NCI-H1105 (cell line): ENCODE data around the gene S1PR3.
A peak's percentile ranks its signal among the peaks of the same experiment; 100 is the strongest.

Experiments
- DNase-seq: peaks from one replicate; lab custom pipeline; 2025; lab: John Stamatoyannopoulos, UW

Gene S1PR3

GRCh38 chr9:89038382-89039103 is 47.3 kb downstream of the S1PR3 start:
- DNase-seq, result no peak

DNA sequence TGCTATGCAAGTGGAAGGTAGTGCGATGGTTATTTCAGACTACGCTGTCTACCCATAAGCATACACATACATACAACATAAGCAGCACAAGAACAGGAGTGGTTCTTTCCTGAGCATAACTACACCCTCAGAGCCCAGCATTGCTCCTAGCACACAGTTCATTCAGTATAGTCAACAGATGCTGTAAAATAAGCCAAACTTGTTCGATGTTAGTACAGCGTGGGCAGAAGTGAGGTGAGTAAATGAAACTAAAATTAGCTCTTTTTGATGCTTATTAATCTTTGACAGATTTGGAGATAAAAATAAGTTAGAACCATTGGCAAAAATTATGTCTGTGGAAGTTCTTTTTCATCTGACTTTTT is 47.8 kb downstream of the S1PR3 start:
- no peak for DNase-seq

DNA sequence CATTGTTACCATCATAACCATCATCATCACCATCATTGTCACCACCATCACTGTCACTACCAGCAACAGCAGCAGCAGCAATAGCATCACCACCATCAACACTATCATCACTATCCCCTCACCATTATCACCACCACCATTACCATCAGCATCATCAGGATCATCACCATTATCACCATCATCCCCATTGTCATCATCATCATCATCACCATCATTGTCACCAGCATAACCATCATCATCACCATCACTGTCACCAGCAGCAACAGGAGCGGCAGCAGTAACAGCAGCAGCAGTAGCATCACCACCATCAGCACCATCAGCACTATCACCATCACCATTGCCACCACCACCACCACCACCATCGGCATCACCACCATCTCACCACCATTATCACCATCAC is 48.4 kb downstream of the S1PR3 start:
- DNase-seq, result no peak

DNA sequence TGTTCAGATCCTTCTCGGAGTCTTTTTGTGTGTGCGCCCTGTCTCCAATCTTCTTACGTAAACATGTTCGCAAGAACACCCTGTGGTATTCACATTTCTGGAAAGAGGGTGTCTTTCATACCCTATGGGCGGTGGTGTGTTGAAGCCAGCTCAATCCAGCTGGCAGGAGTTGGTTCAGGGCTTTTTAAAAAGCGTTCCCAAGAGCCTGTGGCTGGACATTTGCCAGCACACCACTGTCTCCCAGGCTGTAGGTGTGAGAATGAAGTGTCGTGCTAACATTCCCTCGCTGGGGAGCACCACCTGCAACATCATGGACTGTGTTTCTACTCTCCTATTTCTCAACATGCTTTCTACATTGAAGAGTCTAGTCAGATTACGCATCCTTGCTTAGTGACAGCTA is 51.7 kb downstream of the S1PR3 start:
- peak; percentile 8 for DNase-seq

DNA sequence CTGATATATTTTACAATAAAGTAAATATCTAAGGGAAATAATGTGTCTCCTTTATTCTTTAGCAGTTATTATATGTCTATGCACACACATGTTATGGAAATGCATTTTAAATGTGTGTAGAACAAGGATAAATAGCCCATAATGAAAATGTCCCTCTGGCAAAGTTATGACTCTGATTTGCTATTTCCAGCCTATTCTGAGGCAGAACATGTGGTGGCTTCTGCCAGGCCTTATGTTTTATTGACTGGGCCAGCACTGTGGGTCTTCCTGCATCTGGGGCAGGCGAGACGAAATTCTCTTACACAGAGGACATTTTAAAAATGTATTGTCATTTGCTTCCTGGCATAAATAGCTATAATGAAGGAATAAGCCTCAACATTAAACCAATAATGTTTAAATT is 52.8 kb downstream of the S1PR3 start:
- no peak for DNase-seq

- DNase-seq, result no peak
These were observed 53.6 kb downstream of the S1PR3 start for GRCh38 chr9:89044881-89045280.

- DNase-seq, result no peak
These were observed 55.6 kb downstream of the S1PR3 start for GRCh38 chr9:89046832-89047231.

DNA sequence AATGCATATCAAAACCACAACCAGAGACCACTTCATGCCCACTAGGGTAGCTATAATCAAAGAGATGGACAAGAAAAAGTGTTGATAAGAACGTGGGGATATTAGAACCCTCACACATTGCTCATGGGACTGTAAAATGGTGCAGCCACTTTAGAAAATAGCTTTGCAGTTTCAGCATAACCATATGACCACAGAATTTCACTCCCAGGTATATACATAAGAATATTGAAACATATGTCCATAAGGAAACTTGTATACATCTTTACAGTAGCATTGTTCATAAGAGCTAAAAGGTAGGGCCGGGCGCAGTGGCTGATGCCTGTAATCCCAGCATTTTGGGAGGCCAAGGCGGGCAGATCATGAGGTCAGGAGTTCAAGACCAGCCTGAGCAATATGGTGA is 56.4 kb downstream of the S1PR3 start:
- DNase-seq, result no peak

DNA sequence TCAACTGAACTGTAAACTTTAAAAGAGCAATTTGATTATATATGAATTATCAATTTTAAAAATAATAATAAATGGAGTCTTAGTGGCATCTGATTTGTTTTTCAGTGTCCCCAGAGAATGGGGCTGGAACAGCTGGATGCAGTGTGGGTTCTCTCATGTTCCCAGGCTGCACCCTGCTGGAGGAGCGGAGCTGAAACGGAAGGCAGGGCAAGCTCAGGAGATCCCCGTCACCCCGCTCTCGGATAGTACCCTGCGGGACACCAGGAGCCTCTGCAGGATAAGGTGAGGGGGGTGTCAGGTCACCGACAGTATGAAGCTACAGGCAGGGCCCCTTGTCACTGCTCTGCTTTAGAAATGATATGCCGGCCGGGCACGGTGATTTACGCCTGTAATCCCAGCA is 57.3 kb downstream of the S1PR3 start:
- no peak for DNase-seq

DNA sequence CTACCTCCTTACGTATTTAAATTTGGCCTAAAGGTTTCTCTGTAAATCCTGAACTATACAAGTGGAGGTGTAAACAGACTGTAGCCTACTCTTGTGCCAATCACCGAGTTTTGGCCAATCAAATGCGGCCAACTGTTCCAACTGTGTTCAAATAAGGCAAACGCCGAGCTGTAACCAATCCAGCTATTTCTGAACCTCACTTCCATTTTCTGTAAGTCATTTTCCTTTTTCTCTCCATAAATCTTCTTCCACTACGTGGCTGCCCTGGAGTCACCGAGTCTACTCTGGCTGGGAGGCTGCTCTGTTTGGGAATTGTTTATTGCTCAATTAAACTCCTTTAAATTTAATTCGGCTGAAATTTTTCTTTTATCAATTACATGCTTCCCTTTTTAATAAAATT is 58.4 kb downstream of the S1PR3 start:
- no peak for DNase-seq

DNA sequence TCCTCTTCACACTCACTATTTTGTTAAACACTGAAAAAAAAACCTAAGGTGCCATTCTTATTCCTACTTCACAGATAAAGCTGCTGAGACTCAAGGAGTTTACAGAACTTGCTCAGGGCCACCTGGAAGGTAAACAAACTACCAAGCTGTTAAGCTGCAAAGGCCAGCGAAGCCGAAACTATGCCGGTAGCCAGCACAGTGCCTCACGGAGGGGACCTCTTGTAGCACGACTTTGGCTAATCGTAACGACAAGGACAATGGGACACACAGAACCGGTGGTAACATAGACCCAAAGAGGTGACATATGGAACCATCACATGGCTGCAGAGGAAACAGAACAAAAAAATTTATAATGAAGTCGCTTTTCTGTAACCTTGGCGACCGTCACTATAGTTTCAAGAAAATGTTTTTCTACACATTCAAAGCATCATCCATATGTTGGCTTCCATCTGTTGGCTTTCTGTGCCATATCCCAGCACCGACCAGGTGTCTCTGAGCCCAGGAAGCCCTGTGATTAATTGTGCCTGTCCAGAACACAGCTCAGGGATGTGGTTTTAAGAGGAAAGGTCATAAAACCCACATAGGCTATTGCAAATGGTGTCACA is 60.3 kb downstream of the S1PR3 start:
- DNase-seq, result no peak

DNA sequence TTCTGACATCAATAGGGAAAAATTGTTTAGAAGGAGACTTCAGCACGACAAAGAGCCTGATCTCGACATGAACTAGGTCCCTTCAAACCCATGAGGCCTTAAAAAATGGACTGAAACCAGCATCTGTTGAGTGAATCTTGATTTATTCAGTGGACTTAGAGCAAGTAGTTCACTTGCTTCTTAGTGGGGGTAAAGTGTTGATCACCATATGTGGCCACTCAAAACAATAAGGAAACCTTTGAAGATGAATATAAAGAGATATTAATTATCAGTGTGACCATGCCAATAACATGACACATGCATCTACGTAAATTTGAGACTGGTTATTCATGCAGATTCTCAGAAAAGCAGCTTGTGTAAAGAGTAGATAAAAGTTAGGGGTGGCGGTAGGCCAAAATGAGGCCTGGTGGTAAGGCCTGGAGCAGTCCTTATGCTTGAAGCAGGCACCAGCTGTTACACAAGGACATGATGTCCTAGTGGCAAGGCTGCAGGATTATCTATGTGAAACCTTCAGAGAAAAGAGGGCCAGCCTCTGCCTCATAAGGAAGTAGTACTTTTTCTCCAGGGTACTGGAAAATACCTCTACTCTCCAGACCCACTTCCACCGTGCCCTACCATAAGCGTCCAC is 61.3 kb downstream of the S1PR3 start:
- DNase-seq, result no peak

GRCh38 chr9:89053301-89053700 is 62.0 kb downstream of the S1PR3 start:
- DNase-seq, result no peak
